TTC549 (cell line): ENCODE results near the gene SHROOM2.

Source experiments
- FAIRE-seq: peaks from 2 replicates; lab custom pipeline; 2012; peaks lifted over from hg19 to GRCh38; lab: Jason Lieb, UNC

The SHROOM2 gene

DNA sequence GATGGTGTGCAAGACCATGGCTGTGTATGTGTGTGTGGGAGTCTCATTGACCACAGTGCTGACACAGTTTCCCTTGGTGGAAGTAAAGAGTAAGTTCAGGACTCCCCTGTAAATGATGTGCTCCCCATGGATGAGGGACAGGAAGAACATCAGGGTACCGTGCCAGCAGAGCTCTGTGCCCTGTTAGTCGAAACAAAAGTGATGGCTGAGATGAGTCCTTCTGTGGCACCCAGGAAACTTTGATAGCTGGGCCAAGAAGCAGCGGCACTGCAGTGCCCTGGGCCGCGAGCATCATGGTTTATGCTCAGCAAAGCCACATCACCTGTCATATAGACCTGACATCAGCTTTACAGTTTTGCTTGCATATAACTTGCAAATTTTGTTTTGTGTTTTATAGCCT lies 119.5 kb downstream of the SHROOM2 start:
- no peak for FAIRE-seq

DNA sequence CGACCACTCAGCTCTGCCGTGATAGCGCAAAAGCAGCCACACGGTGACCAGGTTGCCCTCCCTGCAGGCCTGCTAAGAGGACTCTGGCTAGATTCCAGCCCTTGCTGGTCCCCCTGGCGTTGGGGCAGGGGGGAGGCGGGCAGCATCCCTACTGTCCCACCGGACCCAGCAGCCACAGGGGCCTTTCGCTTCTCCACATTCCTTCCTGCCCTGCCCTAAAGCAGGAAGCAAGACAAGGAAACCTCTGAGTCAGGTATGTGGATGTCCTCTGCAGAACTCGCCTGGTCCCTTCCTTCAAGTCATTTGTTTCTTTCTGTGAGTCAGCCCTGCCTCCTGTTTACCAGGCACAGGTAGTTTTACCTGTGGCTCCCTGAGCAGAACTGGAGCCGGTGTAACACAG lies 120.7 kb downstream of the SHROOM2 start:
- no peak for FAIRE-seq

DNA sequence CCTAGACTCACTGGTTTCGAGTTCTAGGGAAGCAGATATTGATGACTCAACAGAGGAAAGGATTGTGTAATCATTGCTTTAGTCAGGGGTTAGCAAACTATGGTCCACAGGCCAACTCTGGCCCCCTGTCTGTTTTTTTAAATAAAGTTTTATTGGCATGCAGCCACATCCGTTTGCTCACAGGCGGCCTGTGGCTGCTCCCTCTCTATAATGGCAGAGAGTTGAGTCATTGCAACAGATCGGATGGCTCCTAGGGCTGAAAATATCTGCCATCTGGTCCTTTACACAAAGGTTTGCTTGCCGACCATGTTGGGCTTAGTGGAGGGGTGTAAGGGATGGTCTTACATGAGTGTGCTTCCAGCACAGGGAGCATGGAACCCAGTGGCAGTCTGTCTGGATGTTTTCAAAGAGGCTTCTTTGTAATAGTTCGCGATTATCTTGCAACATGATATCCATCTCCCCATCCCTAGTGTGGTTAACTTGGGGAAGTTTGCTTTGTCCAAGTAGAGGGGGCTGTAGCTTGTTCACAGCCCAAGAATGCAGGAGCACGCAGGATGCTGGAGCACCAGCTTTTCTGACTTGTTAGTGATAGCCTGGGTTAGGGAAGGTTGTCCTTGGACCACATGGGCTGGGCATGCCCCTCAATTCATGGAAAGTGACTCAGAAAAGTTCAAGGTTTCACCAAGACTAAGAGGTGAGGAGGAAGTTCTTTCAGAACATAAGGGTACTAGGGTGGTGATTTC lies 121.6 kb downstream of the SHROOM2 start:
- no peak for FAIRE-seq

DNA sequence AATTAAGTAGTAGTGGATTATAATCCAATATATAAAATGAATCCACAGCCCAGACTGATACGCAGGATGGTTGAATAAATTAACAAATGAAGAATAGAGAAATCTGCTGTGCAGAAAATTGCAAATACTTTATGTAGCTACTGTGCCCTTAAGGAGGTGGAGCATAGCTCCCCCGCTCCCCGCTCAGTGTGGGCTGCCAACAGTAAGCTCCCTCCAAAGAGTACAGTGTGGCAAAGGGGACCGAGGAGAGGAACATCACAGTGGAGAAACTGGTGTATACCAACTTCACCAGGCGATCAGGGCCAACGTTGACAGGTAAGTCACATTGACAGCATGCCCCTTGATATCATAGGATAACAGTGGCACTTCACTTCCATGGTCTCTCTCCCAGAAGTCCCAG lies 123.0 kb downstream of the SHROOM2 start:
- FAIRE-seq = no peak

DNA sequence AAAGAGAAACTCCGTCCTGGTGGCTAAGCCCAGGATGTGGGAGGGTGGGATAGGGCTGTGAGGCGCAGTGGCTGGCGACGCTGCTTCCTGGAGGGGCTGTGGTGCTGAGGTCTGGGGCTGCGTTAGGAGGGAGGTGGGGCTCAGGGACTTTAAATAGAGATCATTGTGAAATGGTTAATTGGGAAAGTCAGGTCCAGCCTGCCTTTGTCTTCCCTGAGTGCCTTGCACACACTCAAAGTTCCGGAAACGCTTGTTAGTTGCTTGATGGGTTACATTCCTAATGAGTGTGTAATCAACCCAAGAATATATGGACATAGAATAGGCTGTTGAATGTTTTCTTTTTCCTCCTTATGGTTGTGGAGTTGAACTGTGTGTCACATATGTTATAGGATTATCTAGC lies 125.3 kb downstream of the SHROOM2 start:
- no peak for FAIRE-seq

DNA sequence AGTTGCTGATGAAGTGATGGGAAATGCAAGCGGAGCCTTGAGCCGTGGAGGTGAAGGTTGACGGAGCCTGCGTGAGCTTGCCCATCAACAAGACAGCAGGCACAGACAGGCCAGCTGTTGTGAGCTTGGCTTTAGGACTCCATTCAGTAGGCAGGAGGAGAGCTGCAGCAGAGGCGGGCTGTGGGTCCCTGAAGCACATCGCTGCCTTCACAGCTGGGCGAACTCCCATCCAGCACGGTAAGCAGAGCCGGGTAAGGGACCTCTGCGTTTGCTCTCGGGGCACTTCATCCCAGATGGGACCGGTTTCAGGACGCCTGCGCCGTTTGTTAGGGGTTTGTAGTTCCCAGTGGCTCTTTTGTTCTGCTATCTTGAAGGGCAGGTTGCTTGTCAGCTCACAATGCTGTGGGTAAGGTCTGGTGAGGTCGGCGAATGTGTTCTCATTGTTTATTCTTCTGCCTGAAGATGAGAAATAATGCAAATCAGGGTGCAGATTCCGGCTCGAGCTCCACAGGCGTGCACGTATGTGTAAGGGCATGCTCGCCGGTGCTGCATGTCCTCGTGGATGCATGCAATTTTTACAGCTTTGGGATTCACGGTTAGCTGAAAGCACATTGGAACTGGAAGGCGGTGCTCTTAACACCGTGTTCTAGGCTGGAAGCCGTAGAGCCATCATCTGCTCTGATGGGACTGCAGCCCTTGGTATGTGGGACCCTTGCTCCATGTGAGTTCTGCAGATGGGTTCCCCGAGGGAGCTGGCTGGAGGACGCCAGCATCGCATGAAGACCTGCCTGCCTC lies 126.3 kb downstream of the SHROOM2 start:
- FAIRE-seq = no peak

DNA sequence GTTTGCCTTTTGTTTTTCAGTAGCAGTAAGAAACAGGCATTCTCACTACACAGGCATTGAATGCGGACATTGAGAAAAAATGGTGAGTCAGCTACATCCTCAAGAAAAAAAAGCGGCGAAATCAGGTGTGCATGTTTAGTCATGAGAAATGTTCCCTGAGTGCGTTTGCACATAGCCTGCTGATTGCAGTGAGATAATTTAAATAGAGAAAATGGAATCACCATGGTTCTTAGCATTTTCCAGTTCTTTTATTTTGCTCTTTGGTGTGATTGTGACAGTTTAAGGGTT lies 126.9 kb downstream of the SHROOM2 start:
- FAIRE-seq = no peak

DNA sequence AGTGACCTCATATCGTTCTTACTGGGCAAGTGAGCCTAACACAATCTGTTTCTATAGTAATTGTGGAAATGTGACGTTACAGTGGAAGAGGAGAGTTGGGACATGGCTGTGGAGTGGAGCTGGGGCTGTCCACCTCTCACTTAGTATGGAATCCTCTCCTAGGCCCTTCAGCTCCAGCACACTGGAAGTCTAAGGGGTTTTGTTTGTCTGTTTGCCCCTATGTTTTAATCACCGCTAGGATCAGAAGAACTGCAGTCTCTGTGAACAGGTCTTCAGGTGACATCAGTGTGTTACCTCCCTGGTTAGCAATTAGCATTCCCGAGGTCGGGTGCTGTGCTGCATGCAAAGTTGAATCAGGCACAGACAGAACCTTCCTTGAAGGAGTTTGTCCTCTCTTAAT lies 131.6 kb downstream of the SHROOM2 start:
- no peak for FAIRE-seq

DNA sequence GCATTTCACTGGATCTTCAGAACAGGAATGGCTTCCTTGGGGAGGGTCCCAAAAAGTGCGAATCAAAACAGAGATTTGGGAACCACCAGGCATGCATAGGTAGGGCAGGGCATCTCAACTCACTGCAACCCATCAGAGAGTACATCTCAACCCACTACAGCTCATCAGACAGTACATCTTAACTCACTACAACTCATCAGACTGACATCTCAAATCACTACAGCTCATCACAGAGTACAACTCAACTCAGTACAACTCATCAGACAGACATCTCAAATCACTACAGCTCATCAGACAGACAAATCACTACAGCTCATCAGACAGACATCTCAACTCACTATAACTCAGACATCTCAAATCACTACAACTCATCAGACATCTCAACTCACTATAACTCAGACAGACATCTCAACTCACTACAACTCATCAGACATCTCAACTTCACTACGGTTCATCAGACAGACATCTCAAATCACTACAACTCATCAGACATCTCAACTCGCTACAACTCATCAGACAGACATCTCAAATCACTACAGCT lies 133.5 kb downstream of the SHROOM2 start:
- FAIRE-seq = no peak

DNA sequence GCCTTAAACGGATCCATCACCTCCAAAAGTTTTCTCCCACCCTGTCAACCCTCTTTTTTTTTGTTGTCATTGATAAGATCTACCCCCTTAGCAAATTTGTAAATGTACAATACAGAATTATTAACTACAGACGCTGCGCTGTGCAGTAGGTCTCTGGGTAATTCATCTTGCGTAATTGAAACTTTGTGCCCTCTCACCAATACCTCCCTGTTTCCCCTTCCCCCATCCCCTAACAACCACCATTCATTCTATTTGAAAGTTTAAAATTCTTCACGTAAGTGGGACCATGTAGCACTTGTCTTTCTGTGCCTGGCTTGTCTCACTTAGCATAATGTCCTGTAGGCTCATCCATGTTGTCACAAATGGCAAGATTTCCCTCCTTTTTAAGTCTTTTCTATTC lies 135.2 kb downstream of the SHROOM2 start:
- no peak for FAIRE-seq

DNA sequence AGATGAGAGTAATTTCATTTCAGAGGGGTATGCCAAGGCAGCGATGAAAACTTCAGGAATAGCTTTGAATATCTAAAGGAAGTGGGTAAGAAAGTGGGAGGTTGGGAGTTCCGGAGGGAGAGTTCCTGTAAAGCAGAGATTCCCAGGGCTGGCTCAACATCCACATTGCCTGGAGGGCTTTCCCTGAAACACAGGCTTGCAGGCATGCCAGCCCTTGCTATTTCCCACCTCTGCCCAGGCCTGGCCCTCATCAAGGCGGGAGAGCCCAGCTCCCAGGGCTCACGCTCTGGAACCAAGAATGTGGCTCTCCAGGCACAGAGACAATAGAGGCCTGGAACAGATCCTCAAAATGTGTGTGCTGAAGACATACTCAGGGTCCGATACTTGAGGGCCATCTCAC lies 137.1 kb downstream of the SHROOM2 start:
- FAIRE-seq = no peak

DNA sequence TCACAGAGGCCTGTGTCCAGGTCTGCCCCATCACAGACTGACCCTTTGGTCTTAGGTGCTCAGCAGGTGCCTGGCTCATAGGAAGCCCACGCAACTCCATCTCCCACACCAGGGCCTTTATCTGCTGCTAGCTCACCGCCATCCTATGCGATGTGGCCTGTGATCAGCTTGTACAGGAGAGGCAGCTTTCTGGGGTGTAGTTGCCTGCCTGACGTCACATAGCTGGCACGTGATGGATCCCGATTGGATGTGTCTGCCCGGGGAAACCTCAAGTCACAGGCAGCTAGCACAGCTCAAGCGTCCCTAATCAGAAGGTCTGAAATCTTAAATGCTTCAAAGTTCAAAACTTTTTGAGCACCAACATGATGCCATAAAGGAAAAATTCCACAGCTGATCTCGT lies 139.8 kb downstream of the SHROOM2 start:
- no peak for FAIRE-seq

DNA sequence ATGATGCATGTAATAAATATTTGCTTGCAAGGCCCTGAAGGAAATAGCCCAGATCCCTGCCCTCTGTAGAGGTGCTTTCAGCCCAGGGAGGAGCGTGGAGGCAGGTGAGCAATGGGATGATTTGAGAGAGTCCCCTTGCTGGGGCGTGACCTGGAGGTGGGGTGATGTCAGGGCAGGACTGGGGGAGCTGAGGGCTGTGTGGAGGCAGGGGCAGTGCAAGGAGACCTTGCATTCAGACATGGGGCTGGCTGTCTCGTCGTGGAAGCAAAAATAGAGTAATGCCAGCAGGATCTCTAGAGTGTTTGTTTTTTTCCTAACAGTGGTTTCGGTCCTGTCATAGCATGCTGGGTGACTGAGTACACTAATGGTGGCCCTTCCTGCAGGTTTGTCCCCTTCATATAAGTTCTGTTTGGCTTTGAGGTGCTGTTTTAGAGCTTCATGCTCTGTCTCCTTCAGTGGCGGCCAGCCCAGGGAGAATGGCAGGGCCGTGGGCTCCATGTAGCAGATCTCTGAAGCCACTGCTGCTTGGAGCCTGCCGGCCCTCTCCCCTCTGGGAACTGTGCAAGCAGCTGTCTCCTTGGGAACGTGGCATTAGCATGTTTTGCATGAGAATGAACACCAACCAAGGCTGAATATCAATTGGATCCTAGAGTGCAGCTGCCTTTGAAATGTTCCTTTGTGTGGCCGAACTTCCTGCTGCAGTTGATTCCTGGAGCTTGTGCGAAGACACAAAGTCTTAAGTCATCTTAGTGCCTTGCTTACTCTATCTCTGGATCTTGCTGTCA lies 141.7 kb downstream of the SHROOM2 start:
- no peak for FAIRE-seq

DNA sequence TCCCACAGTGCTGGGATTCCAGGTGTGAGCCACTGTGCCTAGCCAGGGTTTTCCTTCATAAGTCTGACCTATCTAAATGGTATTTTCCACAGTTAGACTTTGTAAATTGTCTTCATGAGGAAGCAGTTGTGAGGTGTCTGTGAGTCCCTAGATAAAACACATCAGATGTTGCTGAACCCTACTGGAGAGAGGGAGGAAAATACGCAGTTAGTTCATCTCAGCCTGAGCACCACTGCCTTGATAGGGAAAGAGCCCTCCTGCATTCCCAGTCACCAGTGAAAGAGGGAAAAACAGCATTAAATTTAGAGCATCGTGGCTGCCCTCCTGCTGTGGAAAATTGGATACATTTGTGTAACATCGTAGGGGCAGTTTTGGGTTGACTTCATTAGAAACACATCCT lies 149.2 kb downstream of the SHROOM2 start:
- no peak for FAIRE-seq

DNA sequence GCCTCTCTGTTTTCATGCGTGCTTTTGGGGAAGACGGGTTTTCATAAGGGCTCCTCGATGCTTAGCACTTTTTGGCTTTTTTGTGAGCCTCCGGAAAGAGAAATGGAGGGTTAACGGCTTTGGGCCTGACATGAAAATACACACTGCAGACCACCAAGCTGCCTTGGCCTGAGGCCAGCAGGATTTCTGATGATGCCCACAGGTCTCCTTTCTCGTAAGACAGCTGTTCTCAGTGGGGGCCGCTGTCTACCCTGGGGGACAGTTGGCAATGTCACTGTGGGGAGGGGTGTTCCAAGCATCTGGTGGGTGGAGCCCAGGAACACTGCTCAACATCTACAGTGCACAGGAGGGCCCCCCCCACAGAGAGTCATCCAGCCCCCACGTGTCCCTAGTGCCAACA lies 151.5 kb downstream of the SHROOM2 start:
- no peak for FAIRE-seq

DNA sequence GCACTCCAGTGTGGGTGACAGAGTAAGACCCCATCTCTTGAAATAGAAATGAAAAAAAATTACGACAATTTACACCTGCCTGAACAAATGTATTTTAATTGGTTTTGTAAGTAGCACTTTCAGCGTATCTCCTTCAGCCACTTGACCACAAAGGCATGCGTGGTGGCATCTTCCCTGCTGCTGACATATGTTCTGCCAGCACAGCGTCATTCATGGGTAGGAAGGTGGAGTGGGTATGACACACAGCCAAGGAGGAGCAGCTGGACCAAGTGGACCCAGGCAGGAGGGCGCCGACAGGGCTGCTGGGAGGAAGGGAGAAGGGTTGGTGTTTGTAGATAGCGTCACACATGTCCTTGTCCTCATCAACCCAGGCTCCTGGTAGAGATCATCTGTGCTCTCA lies 152.3 kb downstream of the SHROOM2 start:
- no peak for FAIRE-seq

DNA sequence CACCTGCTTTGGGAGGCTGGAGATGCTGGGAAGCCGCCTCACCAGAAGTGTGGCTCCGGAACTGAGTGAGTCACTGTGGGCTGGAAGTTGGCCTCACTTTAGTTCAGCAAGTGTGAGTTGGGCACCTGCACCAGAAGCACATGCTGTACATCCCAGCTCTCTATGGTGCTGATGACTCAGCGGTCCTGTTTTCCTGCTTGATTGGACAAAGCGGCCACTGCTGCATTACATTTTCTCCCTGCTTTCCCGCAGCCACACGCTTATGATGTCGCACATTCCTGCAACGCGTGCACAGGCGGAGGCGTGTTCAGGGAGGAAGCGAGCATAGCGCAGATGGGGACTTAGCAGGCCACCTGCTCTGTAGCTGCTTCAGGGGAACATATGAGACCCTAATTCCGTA lies 154.2 kb downstream of the SHROOM2 start:
- no peak for FAIRE-seq

DNA sequence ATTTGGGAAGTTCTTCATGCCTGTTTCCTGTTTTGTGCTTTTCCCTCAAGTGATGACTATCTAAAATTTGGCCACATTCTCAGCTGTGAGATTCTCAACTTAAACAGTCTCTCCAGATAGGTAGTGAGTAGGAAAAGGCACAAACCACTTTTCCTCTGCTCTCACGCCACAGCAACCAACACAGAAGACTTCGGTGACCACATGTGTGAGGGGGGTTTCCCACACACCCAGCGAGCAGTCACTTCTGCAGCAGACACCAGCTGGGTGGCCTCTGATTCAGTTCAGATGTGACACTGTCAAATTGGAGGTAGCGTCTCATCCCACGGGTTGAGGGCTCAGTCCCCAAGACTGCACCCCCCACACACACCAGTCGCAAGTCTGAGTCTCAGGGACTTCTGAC lies 155.9 kb downstream of the SHROOM2 start:
- FAIRE-seq = no peak

DNA sequence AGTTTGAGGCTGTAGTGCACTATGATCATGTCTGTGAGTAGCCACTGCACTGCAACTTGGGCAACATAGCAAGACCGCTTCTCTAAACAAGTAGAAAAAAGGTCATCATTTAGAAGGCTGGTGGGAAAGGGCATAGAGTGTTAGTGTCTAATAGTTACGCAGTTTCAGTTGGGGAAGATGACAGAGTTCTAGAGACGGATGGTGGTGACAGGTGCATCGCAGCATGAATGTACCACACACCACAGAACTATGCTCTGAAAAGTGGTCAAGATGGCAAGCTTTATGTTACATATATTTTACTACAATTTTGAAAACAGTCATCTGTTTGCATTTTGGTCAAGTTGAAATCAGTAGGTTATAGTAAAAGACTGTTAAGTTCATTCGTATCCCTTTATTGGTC lies 157.2 kb downstream of the SHROOM2 start:
- FAIRE-seq = no peak

DNA sequence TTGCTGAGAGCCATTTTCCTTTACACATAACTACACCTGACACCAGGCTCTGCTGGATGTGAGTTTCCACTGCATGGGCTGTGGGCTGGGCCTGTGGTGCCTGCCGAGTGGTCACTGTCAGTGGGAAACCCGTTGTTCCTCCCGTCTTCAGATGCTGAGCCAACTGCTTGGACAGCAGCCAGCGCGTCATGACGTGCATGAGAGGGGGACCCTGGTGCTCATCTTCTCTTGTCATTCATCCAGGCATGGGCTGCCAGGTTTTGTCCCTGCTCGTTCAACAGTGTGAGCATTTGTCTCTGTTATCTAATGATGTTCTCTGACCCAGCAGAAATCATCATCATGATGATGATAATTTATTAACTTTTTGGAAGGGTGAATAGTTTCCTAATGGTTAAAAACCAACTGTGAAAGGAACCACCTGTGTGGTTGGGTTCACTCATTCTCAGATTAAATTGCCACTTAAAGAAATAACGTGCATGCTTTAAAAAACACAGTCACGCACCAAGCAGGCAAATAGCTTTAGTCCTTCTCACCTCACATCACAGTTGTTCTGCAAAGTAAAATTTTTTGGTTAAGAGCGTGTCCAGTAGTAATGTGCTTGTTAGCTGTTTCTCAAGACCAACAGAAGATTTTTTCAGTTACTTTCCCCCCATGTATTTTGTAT lies 161.0 kb downstream of the SHROOM2 start:
- FAIRE-seq = no peak

DNA sequence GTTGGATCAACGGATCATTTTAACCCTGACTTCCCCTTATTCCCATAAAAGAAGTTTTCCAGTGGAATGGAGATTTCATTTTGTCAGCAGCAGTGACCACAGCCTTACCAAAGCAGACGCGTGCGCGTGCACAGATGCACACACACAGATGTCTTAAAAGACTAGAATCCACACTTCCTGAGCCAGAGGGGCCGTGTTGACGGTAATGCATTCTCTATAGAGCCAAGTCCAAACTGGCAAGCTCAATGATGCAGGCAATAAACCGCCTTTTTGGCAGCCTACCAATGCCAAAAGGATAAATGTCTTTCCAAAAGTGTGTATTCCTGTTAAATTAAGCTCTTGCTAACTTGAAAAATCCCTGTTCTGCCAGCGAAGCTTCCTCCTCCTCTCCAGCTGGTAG lies 162.2 kb downstream of the SHROOM2 start:
- no peak for FAIRE-seq

DNA sequence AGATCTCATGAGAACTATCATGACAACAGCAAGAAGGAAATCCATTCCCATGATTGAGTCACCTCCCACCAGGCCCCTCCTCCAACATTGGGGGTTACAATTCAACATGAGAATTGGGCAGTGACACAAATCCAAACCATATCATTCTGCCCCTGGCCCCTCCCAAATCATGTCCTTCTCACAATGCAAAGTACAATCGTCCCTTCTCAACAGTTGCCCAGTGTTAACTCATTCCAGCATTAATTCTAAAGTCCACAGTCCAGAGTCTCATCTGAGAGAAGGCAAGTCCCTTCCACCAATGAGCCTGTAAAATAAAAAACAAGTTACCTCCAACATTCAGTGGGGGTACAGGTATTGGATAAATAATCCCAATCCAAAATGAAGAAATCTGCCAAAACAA lies 166.1 kb downstream of the SHROOM2 start:
- no peak for FAIRE-seq

DNA sequence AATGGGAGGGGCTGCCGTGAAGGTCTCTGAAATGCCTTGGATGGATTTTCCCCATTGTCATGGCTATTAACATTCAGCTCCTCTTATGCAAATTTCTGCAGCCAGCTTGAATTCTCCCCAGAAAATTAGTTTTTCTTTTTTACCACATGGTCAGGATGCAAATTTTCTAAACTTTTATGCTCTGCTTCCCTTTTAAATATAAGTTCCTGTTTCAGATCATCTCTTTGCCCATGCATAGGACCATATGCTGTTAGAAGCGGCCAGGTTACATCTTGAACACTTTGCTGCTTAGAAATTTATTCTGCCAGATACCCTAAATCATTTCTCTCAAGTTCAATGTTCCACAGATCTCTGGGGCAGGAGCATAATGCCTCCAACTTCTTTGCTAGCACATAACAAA lies 167.2 kb downstream of the SHROOM2 start:
- no peak for FAIRE-seq
